ENCODE results near the gene KLHL1. TPM values are rescaled to one million over a fixed set of nuclear protein-coding genes. Genes with fewer than 3 reads are reported as not detected.

The KLHL1 gene
- total RNA-seq, 1 donor from 2014 or later, result not detected

DNA sequence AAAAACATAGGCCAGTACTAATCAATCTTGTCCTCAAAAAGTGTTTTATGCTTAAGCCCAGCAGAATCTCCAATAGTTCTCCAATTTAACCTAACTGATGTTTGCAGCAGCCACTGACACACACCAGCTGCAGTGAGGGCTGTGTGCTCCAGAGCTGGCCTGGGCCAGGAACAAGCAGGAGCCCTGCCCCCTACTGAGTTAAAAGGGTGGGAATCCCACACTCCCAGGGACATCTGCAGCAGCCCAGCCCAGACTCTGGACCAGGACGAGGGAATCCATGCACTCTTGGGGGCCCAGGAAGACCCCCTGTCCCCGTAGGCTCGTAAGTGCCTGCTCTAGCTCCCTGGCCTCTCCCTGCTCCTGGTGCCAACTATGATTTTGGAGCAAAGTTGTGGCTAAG, 92.1 kb downstream of the KLHL1 start:
- no peak overlapping the region for H3K4me3 ChIP-seq (ENCODE audit: low read depth, low read length)
- TF ChIP-seq, protein P1, sequence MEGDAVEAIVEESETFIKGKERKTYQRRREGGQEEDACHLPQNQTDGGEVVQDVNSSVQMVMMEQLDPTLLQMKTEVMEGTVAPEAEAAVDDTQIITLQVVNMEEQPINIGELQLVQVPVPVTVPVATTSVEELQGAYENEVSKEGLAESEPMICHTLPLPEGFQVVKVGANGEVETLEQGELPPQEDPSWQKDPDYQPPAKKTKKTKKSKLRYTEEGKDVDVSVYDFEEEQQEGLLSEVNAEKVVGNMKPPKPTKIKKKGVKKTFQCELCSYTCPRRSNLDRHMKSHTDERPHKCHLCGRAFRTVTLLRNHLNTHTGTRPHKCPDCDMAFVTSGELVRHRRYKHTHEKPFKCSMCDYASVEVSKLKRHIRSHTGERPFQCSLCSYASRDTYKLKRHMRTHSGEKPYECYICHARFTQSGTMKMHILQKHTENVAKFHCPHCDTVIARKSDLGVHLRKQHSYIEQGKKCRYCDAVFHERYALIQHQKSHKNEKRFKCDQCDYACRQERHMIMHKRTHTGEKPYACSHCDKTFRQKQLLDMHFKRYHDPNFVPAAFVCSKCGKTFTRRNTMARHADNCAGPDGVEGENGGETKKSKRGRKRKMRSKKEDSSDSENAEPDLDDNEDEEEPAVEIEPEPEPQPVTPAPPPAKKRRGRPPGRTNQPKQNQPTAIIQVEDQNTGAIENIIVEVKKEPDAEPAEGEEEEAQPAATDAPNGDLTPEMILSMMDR (conservative IDR thresholded peaks at IDR 0.05; ENCODE audit: low read depth, low read length), result no peak
- DNase-seq (ENCODE audit: low read depth), result no peak

DNA sequence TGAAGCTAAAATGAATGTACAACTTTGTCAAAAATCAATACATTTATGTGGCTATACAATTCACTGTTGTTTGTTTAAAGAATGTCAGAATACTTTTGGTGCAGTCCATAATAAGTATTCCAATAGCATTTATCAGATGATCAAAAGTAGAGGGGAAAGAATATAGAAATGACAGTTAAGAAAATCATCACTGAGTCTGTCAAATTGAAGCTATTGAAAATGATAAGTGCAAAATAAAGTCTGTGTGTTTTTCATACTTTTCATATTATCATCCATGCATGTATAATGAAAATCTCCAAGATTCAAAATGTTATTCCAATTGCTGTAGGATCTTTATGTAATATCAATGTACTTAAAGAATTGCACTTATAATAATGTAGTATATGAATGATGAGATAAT, 93.9 kb downstream of the KLHL1 start:
- no peak for DNase-seq (ENCODE audit: low read depth)
- TF ChIP-seq, protein P1 (conservative IDR thresholded peaks at IDR 0.05; ENCODE audit: low read depth, low read length), result no peak
- H3K4me3 ChIP-seq (ENCODE audit: low read depth, low read length), result no peak overlapping the region

DNA sequence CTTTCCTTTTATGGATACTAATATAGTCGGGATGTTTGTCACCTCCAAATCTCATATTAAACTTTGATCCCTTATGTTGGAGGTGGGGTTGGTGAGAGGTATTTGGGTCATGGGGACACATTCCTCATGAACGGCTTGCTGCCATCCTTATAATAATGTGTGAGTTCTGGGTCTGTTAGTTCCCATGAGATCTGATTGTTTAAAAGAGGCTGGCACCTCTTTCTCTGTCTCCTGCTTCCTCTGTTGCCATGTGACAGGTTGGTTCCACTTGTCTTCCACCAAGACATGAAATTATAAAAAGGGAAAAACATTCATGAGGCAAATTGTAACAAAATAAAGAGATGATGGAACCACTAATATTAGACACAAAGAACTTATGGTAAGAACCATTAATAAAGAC, 108.4 kb downstream of the KLHL1 start:
- TF ChIP-seq, protein P1 (conservative IDR thresholded peaks at IDR 0.05; ENCODE audit: low read depth, low read length), result no peak
- DNase-seq (ENCODE audit: low read depth), result no peak
- H3K4me3 ChIP-seq (ENCODE audit: low read depth, low read length), result no peak overlapping the region

DNA sequence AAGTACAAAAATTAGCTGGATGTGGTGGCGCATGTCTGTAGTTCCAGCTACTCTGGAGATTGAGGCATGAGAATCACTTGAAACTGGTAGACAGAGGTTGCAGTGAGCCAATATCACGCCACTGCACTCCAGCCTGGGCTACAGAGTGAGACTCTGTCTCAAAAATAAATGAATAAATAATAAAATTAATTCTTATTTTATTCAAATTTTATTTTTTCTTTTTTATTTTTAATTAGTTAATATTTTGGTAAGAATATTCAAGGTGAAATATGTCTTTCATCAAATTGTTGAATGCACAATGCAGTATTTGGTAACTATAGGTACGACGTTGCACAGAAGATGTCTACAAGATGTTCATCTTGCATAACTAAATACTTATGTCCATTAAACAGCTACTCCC, 111.2 kb downstream of the KLHL1 start:
- DNase-seq (ENCODE audit: low read depth), result no peak
- H3K4me3 ChIP-seq (ENCODE audit: low read depth, low read length), result no peak overlapping the region
- TF ChIP-seq, protein P1 (conservative IDR thresholded peaks at IDR 0.05; ENCODE audit: low read depth, low read length), result no peak

DNA sequence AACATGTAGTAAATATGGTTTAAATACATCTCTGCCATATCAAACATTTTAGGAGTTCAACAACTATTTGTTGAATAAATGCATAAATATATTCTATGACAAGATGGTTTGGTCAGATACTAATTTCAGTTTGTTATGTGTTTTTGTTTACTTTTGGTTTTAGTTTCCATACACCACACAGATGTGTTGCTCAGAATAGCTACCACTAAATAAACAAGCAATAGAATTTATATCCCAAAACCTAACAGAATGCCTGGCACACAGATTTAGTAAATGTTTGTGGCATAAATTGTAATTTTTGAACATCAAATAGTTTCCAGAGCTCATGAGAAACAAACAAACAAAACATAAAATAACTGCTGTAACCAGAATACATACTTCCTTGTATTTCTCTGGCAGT, 127.5 kb downstream of the KLHL1 start:
- no peak overlapping the region for H3K4me3 ChIP-seq (ENCODE audit: low read depth, low read length)
- TF ChIP-seq, protein P1 (conservative IDR thresholded peaks at IDR 0.05; ENCODE audit: low read depth, low read length), result no peak
- DNase-seq (ENCODE audit: low read depth), result no peak

DNA sequence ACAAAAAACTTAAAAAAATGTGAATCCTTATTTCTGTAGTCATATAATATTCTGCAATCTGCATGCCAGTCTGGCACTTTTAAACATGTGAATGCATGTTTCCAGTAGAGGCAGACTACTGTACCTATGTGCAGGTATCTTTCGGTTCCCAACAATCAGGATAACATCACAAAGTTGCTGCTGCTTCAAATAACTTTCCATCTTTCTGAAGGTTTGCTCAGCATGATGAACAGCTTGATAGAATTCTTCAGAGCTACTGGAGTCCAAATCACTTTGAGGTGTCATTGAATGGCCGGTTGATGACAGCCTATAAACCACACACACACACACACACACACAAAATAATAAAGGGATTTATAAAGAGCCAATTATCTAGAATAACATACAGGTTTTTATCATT, 132.8 kb downstream of the KLHL1 start:
- no peak for DNase-seq (ENCODE audit: low read depth)
- TF ChIP-seq, protein P1 (conservative IDR thresholded peaks at IDR 0.05; ENCODE audit: low read depth, low read length), result no peak
- H3K4me3 ChIP-seq (ENCODE audit: low read depth, low read length), result no peak overlapping the region

DNA sequence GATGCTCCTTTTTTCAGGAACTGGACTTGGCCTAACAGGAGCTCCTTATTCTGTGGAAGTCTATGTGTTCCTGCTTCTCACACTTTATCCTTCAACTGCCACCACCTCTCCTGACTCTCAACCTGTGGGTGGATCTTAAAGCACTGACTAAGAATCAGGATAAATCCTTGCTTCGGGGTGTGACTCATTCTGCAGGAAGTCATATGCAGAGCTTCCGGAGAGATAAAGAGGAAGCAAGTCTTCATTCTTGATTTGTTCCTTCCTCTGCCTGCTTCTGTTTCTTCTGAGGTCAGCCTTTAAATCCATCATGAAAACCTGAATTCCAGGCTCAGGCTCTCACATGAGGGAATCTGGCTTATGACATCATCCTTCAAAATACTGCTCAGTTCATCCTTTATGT, 137.7 kb downstream of the KLHL1 start:
- TF ChIP-seq, protein P1 (conservative IDR thresholded peaks at IDR 0.05; ENCODE audit: low read depth, low read length), result no peak
- H3K4me3 ChIP-seq (ENCODE audit: low read depth, low read length), result no peak overlapping the region
- DNase-seq (ENCODE audit: low read depth), result peak; percentile 16
